GM12874 (cell line): ENCODE results near the gene NFATC3.

Experiments
- TF ChIP-seq, protein P1 (sequence below): IDR thresholded peaks from 2 replicates; pipeline ENCODE4 v1.5.1; 2011; ENCODE audit warnings: low read depth, mild to moderate bottlenecking, control low read depth, low read length, moderate library complexity; ENCODE audit not compliant: insufficient read depth

The NFATC3 gene

GRCh38 chr16:68126395-68126794 lies 41.2 kb downstream of the NFATC3 start:
- TF ChIP-seq, protein P1, sequence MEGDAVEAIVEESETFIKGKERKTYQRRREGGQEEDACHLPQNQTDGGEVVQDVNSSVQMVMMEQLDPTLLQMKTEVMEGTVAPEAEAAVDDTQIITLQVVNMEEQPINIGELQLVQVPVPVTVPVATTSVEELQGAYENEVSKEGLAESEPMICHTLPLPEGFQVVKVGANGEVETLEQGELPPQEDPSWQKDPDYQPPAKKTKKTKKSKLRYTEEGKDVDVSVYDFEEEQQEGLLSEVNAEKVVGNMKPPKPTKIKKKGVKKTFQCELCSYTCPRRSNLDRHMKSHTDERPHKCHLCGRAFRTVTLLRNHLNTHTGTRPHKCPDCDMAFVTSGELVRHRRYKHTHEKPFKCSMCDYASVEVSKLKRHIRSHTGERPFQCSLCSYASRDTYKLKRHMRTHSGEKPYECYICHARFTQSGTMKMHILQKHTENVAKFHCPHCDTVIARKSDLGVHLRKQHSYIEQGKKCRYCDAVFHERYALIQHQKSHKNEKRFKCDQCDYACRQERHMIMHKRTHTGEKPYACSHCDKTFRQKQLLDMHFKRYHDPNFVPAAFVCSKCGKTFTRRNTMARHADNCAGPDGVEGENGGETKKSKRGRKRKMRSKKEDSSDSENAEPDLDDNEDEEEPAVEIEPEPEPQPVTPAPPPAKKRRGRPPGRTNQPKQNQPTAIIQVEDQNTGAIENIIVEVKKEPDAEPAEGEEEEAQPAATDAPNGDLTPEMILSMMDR = no peak

- TF ChIP-seq, protein P1 = no peak
Observed at GRCh38 chr16:68128577-68129305, 43.6 kb downstream of the NFATC3 start.

DNA sequence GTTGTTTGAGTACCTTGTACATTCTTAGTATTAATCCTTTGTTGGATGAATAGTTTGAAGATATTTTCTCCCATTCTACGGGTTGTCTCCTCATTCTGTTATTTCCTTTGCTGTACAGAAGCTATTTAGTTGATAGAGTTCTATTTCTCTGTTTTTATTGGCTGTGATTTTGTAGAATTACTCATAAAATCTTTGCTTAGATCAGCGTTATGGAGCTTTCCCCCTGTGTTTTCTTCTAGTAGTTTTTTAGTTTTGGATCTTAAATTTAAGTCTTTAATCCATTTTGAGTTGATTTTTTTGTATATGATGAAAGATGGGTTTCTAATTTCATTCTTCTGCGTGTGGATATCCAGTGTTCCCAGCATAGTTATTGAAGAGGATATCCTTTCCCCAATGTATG lies 45.4 kb downstream of the NFATC3 start:
- TF ChIP-seq, protein P1 = no peak

DNA sequence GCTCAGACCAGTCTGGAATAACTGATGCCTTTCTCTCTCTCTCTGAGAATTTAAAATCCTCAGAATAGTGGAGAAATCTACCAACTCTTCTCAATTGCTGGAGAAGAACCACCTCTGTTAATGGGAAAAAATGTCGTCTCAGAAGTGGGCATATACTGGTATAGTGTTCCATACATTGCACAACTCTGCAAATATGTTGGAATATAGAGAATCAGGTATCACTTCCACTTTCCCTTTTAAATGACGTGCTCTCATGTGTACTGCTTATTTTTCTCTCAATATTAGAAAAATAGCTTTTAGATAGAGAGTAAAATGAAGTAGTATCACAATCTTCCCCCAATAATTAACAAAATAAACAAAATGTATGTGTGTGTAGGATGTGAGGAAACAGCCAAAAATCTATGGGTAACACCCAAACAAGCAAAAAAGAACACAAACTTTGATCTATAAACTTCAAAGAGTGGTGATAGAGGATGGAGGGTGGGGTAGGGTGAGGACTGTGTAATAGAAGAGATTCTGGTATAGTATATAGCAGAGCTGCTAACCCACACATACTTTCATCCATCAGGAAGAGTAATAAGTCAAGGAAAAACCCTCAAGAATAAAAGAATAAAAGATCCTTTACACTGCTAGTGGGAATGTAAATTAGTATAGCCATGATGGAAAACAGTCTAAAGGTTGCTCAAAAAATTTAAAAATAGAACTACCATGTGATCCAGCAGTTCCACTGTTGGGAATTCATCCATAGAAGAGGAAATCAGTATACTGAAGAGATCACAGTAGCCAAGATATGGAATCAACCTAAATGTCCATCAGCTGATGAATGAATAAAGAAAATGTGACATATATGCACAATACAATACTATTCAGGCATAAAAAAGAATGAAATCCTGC lies 46.9 kb downstream of the NFATC3 start:
- TF ChIP-seq, protein P1 = no peak

GRCh38 chr16:68134644-68135043 lies 49.5 kb downstream of the NFATC3 start:
- TF ChIP-seq, protein P1 = no peak

DNA sequence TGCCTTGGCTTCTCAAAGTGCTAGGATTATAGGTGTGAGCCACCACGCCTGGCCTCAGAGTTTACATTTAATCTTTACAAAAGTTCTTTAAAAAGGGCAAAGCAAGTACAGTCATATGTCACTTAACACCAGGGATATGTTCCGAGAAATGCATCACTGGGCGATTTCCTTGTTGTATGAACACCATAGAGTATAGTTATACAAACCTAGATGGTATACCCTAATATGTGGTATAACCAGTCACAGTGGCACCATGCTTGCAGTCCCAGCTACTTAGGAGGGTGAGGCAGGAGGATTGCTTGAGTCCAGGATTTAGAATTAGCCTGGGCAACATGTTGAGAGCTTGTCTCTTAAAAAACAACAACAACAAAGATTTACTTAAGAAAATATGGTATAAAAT lies 51.3 kb downstream of the NFATC3 start:
- TF ChIP-seq, protein P1 = no peak

DNA sequence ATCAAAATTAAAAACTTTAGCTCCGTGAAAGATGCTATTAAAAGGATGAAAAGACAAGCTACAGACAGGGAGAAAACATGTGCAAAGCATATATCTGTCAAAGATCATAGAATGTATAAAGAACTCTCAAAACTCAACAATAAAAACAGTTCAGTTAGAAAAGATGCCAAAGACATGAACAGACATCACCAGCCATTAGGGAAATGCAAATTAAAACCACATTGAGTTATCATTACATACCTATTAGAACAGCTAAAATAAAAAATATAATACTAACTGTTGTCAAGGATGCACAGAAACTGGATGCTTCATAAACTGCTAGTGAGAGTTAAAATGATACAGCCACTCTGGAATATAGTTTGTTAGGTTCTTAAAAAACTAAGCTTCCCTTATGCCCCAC lies 58.8 kb downstream of the NFATC3 start:
- TF ChIP-seq, protein P1 = no peak
